Keratinocyte (primary cell): ENCODE data around the gene SYT9. TPM values are rescaled to one million over a fixed set of nuclear protein-coding genes. Genes with fewer than 3 reads are reported as not detected.
A peak's percentile ranks its signal among the peaks of the same experiment; 100 is the strongest.

ENCODE experiments used
- DNase-seq: peaks from one replicate; pipeline ENCODE4 v3.0.0-alpha.2; 2011; ENCODE audit warnings: low read depth, missing footprints, low spot score
- FAIRE-seq: peaks from 2 replicates; lab custom pipeline; 2011; peaks lifted over from hg19 to GRCh38; lab: Jason Lieb, UNC
- H2AFZ ChIP-seq: 2 replicates; pipeline ENCODE4 v1.6.0; 2012; ENCODE audit warnings: low read length, control low read depth, inconsistent platforms; ENCODE audit not compliant: control insufficient read depth
- H3K27ac ChIP-seq: 2 replicates; pipeline ENCODE4 v1.5.1; 2011; ENCODE audit warnings: low read length; ENCODE audit not compliant: control insufficient read depth, insufficient read depth
- H3K27me3 ChIP-seq: 3 replicates; pipeline ENCODE4 v1.6.0; 2011; ENCODE audit warnings: low read length; ENCODE audit not compliant: control insufficient read depth, insufficient read depth; ENCODE audit errors: extremely low read depth
- H3K36me3 ChIP-seq, 2 experiments: 2 replicates in 1 of 2; 3 replicates in 1 of 2; pipeline ENCODE4 v1.5.1; 2011; ENCODE audit warnings: low read length in 2 of 2, mild to moderate bottlenecking in 1 of 2; ENCODE audit not compliant: control insufficient read depth in 2 of 2, insufficient read depth in 2 of 2; ENCODE audit errors: extremely low read depth in 1 of 2
- H3K4me1 ChIP-seq: 3 replicates; pipeline ENCODE4 v1.5.1; 2011; ENCODE audit warnings: low read length; ENCODE audit not compliant: control insufficient read depth, insufficient read depth; ENCODE audit errors: extremely low read depth
- H3K4me2 ChIP-seq: 3 replicates; pipeline ENCODE4 v1.6.0; 2011; ENCODE audit warnings: low read depth, low read length; ENCODE audit not compliant: control insufficient read depth, insufficient read depth; ENCODE audit errors: extremely low read depth
- H3K4me3 ChIP-seq, 3 experiments: fragments of 200-600 bp in 1 of 3; sonication (generic) in 1 of 3; 2 replicates in 2 of 3; 3 replicates in 1 of 3; pipeline ENCODE4 v1.5.1; 2011 to 2016; ENCODE audit warnings: low read length in 3 of 3, mild to moderate bottlenecking in 3 of 3, control low read depth in 2 of 3, inconsistent platforms in 1 of 3, low read depth in 1 of 3, mixed read lengths in 1 of 3, mixed run types in 1 of 3, moderate library complexity in 1 of 3; ENCODE audit not compliant: control insufficient read depth in 2 of 3, insufficient read depth in 2 of 3; ENCODE audit errors: extremely low read depth in 1 of 3
- H3K79me2 ChIP-seq: 2 replicates; pipeline ENCODE4 v1.6.0; 2012; ENCODE audit warnings: low read length; ENCODE audit not compliant: control insufficient read depth, insufficient read depth
- H3K9ac ChIP-seq: 3 replicates; pipeline ENCODE4 v1.6.0; 2011; ENCODE audit warnings: low read length; ENCODE audit not compliant: control insufficient read depth, insufficient read depth; ENCODE audit errors: extremely low read depth
- H3K9me1 ChIP-seq: 3 replicates; pipeline ENCODE4 v1.6.0; 2011; ENCODE audit warnings: low read length; ENCODE audit not compliant: control insufficient read depth, insufficient read depth; ENCODE audit errors: extremely low read depth
- H3K9me3 ChIP-seq: 2 replicates; pipeline ENCODE4 v1.5.1; 2012; ENCODE audit warnings: low read depth, low read length; ENCODE audit not compliant: control insufficient read depth
- H4K20me1 ChIP-seq: 3 replicates; pipeline ENCODE4 v1.6.0; 2011; ENCODE audit warnings: low read length; ENCODE audit not compliant: control insufficient read depth, insufficient read depth; ENCODE audit errors: extremely low read depth
- EZH2 ChIP-seq: IDR thresholded peaks from one replicate; pipeline ENCODE4 v1.6.1; 2012; ENCODE audit warnings: inconsistent platforms, mild to moderate bottlenecking, low read length, moderate library complexity
- dilution Hi-C: fragments of 300-500 bp; cut with MboI; formaldehyde crosslinking; loops from one replicate; pipeline ENCODE4 v1.7.0; 2020; ENCODE audit warnings: low sequenced_read_pairs; ENCODE audit not compliant: extremely low pct_ligation_motif_present
- polyA plus RNA-seq, 5 experiments: library from polyadenylated mRNA; depleted of rRNA in 3 of 5; stranded (reverse) in 3 of 5; stranded (forward) in 1 of 5; unstranded in 1 of 5; fragments of >200 nt; gene quantifications; 1 replicate in 1 of 5; 2 replicates in 3 of 5; 3 replicates in 1 of 5; pipeline versions ENCODE4 v1.2.1 to v1.2.3, GENCODE V29; 2011 to 2012; ENCODE audit warnings: missing spikeins in 2 of 5, low read depth in 1 of 5, low replicate concordance in 1 of 5
- TF ChIP-seq, protein P1 (sequence below), 3 experiments: IDR thresholded peaks in 1 of 3; conservative IDR thresholded peaks in 1 of 3; optimal IDR thresholded peaks in 1 of 3; 2 replicates in 2 of 3; 3 replicates in 1 of 3; pipeline versions ENCODE3 to v1.5.1; 2011; ENCODE audit warnings: low read length in 3 of 3, mild to moderate bottlenecking in 3 of 3, moderate library complexity in 2 of 3, control low read depth in 1 of 3, inconsistent platforms in 1 of 3; ENCODE audit not compliant: insufficient read depth in 2 of 3; ENCODE audit errors: extremely low read depth in 1 of 3

SYT9 gene
- polyA plus RNA-seq, 1 donor (not counting 4 experiments of a cell fraction or from before 2014, with no cell fraction given) = not detected

DNA sequence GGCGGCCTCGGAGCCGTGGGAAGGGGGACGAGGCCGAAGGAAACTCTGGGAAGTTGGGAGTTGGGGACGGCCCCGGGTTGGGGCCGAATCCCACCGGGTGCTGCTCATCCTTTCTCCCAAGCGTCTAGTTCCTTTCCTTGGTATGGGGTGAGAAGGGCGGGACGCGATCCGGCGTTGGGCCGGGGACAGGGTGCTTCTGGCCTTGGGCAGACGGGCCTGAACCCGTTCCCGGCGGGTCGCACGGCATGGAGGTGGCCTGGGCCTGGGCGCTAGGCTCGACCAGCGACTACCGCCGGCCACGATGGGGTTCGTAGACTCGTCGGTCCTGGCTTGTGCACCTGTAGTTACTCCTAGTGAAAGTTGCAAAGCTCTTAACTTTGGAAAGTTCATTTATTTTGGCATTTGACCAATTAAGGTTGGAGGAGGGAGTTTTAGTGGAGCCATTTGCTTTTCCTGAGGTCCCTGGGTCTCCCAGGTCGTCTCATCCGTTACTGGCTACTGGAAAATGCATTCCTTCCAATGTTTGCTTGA is 1.0 kb downstream of the SYT9 start:
- H3K36me3 ChIP-seq = no peaks in the 10 kb centered on the region
- DNase-seq (no peak), FAIRE-seq (no peak)
- H4K20me1 ChIP-seq = no peaks in the 10 kb centered on the region
- H3K9ac ChIP-seq = no peak overlapping the region
- H3K4me2 ChIP-seq = peak overlapping the region; percentile 71
- H3K27ac ChIP-seq = no peak overlapping the region
- peaks cover 31% of the 10 kb centered on the region for H3K27me3 ChIP-seq
- H2AFZ ChIP-seq = no peak overlapping the region
- no peaks in the 10 kb centered on the region for H3K79me2 ChIP-seq
- no peaks in the 10 kb centered on the region for H3K9me3 ChIP-seq
- no peaks in the 10 kb centered on the region for H3K4me1 ChIP-seq
- peak overlapping the region in 1 of 3 experiments; percentile 45 for H3K4me3 ChIP-seq
- H3K9me1 ChIP-seq = no peaks in the 10 kb centered on the region
- TF ChIP-seq, protein P1, sequence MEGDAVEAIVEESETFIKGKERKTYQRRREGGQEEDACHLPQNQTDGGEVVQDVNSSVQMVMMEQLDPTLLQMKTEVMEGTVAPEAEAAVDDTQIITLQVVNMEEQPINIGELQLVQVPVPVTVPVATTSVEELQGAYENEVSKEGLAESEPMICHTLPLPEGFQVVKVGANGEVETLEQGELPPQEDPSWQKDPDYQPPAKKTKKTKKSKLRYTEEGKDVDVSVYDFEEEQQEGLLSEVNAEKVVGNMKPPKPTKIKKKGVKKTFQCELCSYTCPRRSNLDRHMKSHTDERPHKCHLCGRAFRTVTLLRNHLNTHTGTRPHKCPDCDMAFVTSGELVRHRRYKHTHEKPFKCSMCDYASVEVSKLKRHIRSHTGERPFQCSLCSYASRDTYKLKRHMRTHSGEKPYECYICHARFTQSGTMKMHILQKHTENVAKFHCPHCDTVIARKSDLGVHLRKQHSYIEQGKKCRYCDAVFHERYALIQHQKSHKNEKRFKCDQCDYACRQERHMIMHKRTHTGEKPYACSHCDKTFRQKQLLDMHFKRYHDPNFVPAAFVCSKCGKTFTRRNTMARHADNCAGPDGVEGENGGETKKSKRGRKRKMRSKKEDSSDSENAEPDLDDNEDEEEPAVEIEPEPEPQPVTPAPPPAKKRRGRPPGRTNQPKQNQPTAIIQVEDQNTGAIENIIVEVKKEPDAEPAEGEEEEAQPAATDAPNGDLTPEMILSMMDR (optimal IDR thresholded peaks at IDR 0.05 in 1 of 3, IDR thresholded peaks at IDR 0.05 in 1 of 3, conservative IDR thresholded peaks at IDR 0.05 in 1 of 3; ENCODE audit: extremely low read depth in 1 of 3, insufficient read depth in 2 of 3, low read length in 3 of 3) = no peak
- peak; percentile 78 for TF ChIP-seq EZH2
- dilution Hi-C loops = no loop called here

DNA sequence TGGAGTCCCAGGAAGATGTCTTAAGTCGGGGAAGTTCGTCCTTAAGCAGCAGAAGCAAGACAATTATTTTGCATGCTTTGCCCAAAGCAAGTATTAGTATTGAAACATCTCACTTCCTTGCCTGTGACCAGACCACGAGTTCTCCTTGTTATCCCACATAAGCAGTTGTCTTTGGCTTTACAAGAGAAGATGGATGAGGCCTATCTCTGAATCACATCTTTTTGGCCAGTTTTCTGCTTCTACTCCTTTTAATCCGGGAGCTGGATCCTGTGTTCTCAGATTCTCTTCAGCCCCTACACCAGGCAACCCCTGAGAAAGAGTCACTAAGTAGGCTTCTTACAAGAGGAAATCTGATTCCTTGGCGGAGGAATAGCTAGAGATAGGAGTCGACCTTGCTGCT is 2.1 kb downstream of the SYT9 start:
- dilution Hi-C loops = no loop called here
- peaks cover 31% of the 10 kb centered on the region for H3K27me3 ChIP-seq
- DNase-seq = no peak

More for the DNA sequence above, 2.1 kb downstream of the SYT9 start:
- Histone ChIP-seq H3K27ac (no peak overlapping the region), H3K9me1 (no peaks in the 10 kb centered on the region), H3K9ac (no peak overlapping the region), H3K4me1 (no peaks in the 10 kb centered on the region), H3K4me3 (no peak overlapping the region), H2AFZ (no peak overlapping the region), H3K79me2 (no peaks in the 10 kb centered on the region), H3K9me3 (no peaks in the 10 kb centered on the region), H4K20me1 (no peaks in the 10 kb centered on the region), H3K36me3 (no peaks in the 10 kb centered on the region), H3K4me2 (no peak overlapping the region)
- FAIRE-seq = no peak
- TF ChIP-seq EZH2 = no peak
- TF ChIP-seq, protein P1 (optimal IDR thresholded peaks at IDR 0.05 in 1 of 3, IDR thresholded peaks at IDR 0.05 in 1 of 3, conservative IDR thresholded peaks at IDR 0.05 in 1 of 3; ENCODE audit: extremely low read depth in 1 of 3, insufficient read depth in 2 of 3, low read length in 3 of 3) = no peak
